Right lobe of liver (tissue), 4 donors: ENCODE data around the gene AMN1.
"Not testable (repeated sequence)": the region's sequence is repeated elsewhere in the genome, so short reads cannot be mapped to it uniquely, and the experiment has no call there.

Source experiments
- POLR2A ChIP-seq: fragments of 450-650 bp; IDR thresholded peaks from one replicate; pipeline ENCODE4 v1.6.1; 2017; ENCODE audit warnings: antibody characterized with exemption, mild to moderate bottlenecking
- TF ChIP-seq, protein P1 (sequence below), 4 donors: fragments of 200-600 bp in 3 of 4; fragments of 450-650 bp in 1 of 4; IDR thresholded peaks; one replicate each; pipeline versions ENCODE4 v1.5.1 to v1.8.0; 2016 to 2022; ENCODE audit warnings: antibody characterized with exemption in 4 of 4, mild to moderate bottlenecking in 2 of 4
- donor health status: DM: no; HTN: no; CAD: no.
- donor health status: DM: no; HTN: no; CAD: no.
- donor health status: DM: no; HTN: yes; CAD: no.

DNA sequence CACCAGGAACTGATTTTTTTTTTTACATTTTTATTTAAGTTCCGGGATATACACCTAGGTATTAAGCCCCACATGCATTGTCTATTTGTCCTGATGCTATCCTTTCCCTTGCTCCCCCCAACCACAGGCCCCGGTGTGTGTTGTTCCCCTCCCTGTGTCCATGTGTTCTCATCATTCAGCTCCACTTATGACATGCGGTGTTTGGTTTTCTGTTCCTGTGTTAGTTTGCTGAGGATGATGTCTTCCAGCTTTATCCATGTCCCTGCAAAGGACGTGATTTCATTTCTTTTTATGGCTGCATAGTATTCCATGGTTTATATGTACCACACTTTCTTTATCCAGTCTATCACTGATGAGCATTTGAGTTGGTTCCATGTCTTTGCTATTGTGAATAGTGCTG, 11.8 kb downstream of the AMN1 start:
- TF ChIP-seq, protein P1, sequence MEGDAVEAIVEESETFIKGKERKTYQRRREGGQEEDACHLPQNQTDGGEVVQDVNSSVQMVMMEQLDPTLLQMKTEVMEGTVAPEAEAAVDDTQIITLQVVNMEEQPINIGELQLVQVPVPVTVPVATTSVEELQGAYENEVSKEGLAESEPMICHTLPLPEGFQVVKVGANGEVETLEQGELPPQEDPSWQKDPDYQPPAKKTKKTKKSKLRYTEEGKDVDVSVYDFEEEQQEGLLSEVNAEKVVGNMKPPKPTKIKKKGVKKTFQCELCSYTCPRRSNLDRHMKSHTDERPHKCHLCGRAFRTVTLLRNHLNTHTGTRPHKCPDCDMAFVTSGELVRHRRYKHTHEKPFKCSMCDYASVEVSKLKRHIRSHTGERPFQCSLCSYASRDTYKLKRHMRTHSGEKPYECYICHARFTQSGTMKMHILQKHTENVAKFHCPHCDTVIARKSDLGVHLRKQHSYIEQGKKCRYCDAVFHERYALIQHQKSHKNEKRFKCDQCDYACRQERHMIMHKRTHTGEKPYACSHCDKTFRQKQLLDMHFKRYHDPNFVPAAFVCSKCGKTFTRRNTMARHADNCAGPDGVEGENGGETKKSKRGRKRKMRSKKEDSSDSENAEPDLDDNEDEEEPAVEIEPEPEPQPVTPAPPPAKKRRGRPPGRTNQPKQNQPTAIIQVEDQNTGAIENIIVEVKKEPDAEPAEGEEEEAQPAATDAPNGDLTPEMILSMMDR (IDR thresholded peaks at IDR 0.05) = not testable (repeated sequence)
- TF ChIP-seq POLR2A = not testable (repeated sequence)
